ENCODE results near the gene FUBP1. TPM values are rescaled to one million over a fixed set of nuclear protein-coding genes. Genes with fewer than 3 reads are reported as not detected.

FUBP1 gene
- total and polyA plus RNA-seq, 2 of the 8 experiments (the other 6 are each of a cell fraction or from before 2014, with no cell fraction given) = 184 to 201 TPM

- peak in 2 of 3 experiments; percentile 6 to 10; a peak in 2 of 4 replicates for TF ChIP-seq CTCF (IDR thresholded peaks at IDR 0.05; ENCODE audit: control extremely low read depth in 1 of 3, insufficient read depth in 1 of 3, low read depth in 1 of 3, low read length in 3 of 3)
- TF ChIP-seq PHF8 (conservative IDR thresholded peaks at IDR 0.05; ENCODE audit: low read depth, low read length) = no peak
These were observed 29.9 kb downstream of the FUBP1 start (continued) for GRCh38 chr1:77948841-77949424.

All from H1 (cell line).